Stimulated activated CD8-positive, alpha-beta memory T cell treated with anti-CD3 and anti-CD28 coated beads, Interleukin-7, amount 100 ng/mL, for 24 hours (primary cell): Measurements from ENCODE around the gene PKDREJ.

Source experiments
- DNase-seq: peaks from one replicate; pipeline ENCODE4 v3.0.0-alpha.2; 2020; ENCODE audit warnings: low read depth

The PKDREJ gene

DNA sequence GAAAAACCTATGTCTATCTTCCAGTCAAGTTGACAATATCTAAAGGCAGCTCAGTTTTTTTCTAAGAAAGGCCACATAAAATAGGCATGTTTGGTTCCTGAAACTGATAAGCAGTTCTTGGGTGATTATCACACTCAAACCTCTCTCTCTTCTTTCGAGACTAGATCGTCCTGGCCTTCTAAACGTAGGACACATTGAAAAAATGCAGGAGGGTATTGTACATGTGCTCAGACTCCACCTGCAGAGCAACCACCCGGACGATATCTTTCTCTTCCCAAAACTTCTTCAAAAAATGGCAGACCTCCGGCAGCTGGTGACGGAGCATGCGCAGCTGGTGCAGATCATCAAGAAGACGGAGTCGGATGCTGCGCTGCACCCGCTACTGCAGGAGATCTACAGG, 28.2 kb downstream of the PKDREJ start:
- no peak for DNase-seq

- no peak for DNase-seq
These were observed 29.9 kb downstream of the PKDREJ start for GRCh38 chr22:46233231-46233630.

DNA sequence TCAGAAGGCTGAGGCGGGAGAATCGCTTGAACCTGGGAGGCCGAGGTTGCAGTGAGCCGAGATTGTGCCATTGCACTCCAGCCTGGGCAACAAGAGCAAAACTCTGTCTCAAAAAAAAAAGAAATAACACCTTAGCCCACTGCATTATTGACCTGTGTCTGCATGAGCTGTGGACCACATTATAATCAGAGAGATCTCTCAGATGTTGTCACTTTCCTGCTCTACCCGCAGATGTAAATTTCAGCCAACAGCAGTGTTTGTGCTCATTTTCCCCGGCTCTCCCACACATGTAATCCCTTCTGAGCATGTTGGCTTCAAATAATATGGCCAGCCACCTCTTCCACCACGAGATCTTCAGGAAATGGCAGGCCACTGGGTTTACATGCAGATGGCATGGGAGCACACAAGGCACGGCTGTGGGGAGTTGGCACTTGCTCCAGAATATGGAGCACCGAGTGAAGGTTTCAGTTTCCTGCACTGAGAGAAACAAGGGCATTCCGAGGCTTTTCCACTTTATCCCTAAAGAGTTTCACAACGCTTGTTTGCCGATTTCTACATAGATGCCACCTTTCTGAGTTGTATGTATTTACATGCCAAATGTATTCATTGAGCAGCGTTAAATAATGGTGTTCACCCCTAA, 32.8 kb downstream of the PKDREJ start:
- no peak for DNase-seq

DNA sequence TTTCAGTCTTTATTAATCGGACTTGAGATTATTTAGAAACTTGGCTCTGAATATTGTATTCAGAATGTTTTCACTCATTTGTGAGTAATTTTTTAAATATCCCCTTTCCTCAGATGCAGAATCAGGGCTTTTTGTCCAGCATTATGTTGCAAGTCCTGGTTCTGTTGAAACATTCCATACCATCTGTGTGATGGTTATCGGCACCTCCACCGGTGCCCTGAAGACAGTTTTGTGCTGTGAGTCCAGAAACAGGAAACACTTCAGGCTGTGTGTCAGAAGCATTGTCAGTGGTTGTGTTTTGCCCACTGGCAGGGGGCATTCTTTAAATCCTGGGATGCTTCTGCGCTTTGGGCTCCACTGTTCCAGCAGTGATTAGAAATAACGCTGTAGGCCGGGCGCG, 33.4 kb downstream of the PKDREJ start:
- no peak for DNase-seq

DNA sequence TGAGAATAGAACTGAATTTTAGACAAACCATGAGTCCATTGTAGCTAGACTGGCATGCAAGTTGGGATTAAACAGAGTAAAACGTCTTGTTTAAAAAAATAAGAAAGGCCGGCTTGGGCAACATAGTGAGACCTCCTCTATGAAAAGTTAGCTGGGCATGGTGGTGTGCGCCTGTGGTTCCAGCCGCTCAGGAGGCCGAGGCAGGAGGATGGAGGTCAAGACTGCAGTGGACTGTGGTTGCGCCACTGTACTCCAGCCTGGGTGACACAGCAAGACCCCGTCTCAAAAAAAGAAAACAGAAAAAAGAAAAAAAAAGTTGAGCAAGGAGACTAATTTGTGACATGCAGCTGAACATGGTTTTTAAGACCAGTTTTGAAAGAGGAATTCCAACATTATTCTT, 36.6 kb downstream of the PKDREJ start:
- DNase-seq = no peak

- no peak for DNase-seq
These were observed 37.5 kb downstream of the PKDREJ start for GRCh38 chr22:46225631-46226030.

DNA sequence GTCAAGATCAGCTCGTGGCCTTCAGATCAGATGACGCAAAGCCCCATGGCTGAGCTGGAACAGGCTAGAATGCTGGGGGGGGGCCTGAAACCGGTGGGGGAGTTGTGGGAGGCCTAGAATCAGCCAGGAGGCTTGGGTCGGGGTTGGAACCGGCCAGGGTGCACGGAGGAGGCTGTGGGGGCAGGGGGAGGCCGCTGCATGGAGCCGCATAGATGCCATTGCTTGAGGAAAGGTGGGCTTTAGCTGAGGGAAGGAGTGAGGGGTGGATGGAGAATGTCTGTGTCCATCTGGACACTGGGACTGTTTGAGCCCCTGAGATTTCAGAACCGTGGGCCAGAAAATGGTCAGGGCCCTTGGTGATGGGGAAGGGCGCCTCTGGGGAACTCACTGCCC, 38.2 kb downstream of the PKDREJ start:
- no peak for DNase-seq

- no peak for DNase-seq
These were observed 38.9 kb downstream of the PKDREJ start for GRCh38 chr22:46224044-46224897.

DNA sequence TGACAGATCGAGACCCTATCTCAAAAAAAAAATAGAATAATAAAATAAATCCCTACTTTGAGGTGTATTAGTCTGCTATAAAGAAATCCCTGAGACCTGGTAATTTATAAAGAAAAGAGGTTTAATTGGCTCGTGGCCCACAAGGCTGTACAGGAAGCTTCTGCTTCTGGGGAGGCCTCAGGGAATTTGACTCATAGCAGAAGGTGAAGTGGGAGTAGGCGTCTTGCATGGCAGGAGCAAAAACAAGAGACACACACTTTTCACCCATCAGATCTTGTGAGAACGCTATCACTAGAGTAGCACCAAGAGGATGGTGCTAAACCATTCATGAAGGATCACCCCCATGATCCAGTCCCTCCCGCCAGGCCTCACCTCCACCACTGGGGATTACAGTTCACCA, 42.2 kb downstream of the PKDREJ start:
- DNase-seq = no peak

- DNase-seq = no peak
These were observed 43.5 kb downstream of the PKDREJ start for GRCh38 chr22:46219636-46220035.

DNA sequence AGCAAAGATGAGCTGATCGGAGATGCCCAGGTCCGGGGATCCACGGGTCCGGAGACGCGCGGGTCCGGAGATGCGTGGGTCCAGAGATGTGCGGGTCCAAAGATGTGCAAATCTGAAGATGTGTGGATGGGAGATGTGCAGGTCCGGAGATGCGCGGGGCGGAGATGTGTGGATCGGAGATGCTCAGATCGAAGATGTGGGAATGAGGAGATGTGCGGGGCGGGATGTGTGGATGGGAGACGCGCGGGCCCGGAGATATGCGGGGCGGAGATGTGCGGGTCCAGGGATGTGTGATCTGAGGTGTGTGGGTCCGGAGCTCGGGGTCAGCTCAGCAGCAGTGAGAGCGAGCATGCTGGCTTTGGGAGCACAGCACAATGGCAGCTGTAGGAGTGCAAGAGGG, 48.5 kb downstream of the PKDREJ start:
- DNase-seq = no peak

- no peak for DNase-seq
These were observed 49.0 kb downstream of the PKDREJ start for GRCh38 chr22:46214149-46214548.

- DNase-seq = no peak
These were observed 50.1 kb downstream of the PKDREJ start for GRCh38 chr22:46213052-46213451.

DNA sequence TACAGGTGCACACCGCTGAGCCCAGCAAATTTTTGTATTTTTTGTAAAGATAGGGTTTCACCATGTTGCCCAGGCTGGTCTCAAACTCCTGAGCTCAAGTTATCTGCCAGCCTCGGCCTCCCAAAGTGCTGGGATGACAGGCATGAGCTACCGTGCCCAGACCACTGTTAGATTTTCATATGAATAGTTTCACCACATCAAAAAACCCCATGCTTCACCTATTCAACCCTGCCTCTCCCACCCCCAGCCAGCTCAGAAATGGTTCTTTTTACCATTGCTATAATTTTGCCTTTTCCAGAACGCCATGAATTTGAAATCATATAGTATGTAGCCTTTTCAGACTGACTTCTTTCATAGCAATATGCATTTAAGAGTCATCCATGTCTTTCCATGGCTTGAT, 50.9 kb downstream of the PKDREJ start:
- DNase-seq = no peak

- DNase-seq = no peak
These were observed 53.9 kb downstream of the PKDREJ start for GRCh38 chr22:46209262-46209661.
